GM11168 (cell line): ENCODE measurements around the gene NKAIN2.
"Not testable (repeated sequence)": the region's sequence is repeated elsewhere in the genome, so short reads cannot be mapped to it uniquely, and the experiment has no call there.

Source experiments
- in situ Hi-C: fragments of 300-500 bp; cut with MboI; formaldehyde crosslinking; loops from one replicate; pipeline ENCODE4 v1.12.0; 2022; ENCODE audit warnings: low sequenced_read_pairs; ENCODE audit not compliant: unreplicated experiment

The NKAIN2 gene

GRCh38 chr6:124703541-124703940, 899.9 kb downstream of the NKAIN2 start:
- in situ Hi-C loops: no loop called here

GRCh38 chr6:124712532-124712931, 908.9 kb downstream of the NKAIN2 start:
- in situ Hi-C loops: not testable (repeated sequence)

DNA sequence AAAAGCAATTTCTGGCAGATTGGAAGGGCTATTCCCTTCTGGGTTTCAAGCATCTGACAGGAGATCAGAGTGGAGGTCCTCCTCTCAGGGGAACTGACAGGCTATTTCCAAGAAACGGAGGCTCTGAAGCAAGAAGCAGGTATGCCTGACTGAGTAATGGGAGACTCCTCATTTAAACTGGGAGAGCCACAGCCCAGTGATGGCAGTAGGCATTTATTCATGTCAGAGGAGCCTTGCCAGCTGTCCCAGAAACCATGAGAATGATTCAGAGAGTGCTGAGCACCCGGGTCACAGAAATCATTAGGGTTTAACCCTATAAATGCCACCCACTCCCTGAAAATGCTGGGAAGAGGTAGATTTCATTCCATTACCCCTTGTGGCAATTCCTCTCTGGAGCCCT, 911.1 kb downstream of the NKAIN2 start:
- in situ Hi-C loops: no loop called here

DNA sequence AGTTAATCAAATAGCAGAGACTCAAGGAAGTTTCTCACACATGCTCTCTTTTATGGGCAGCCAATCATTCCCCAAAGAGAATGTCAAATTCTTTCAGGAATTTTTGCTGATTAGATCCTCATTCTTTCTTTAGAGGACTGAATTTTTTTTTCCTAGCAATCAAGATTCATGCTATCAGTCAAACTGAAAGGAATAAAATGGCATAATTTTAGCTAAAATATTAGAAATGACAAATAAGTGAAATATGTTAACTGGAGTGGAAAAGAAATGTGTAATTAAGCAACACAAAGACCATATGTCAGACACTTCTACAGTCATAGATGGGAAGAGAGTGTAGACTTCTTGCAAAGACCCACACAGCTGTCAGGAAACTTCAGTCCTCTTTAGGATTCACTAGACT, 916.2 kb downstream of the NKAIN2 start:
- in situ Hi-C loops: no loop called here

GRCh38 chr6:124721331-124721730, 917.7 kb downstream of the NKAIN2 start:
- in situ Hi-C loops: no loop called here

GRCh38 chr6:124722141-124722878, 918.6 kb downstream of the NKAIN2 start:
- in situ Hi-C loops: no loop called here

- in situ Hi-C loops: no loop called here
These were observed 920.0 kb downstream of the NKAIN2 start for GRCh38 chr6:124723671-124724070.

- in situ Hi-C loops: not testable (repeated sequence)
These were observed 934.1 kb downstream of the NKAIN2 start for GRCh38 chr6:124737804-124738203.

- in situ Hi-C loops: no loop called here
These were observed 934.8 kb downstream of the NKAIN2 start for GRCh38 chr6:124738482-124738881.

- in situ Hi-C loops: no loop called here
These were observed 937.7 kb downstream of the NKAIN2 start for GRCh38 chr6:124741341-124741740.

- in situ Hi-C loops: no loop called here
These were observed 939.3 kb downstream of the NKAIN2 start for GRCh38 chr6:124742971-124743370.

DNA sequence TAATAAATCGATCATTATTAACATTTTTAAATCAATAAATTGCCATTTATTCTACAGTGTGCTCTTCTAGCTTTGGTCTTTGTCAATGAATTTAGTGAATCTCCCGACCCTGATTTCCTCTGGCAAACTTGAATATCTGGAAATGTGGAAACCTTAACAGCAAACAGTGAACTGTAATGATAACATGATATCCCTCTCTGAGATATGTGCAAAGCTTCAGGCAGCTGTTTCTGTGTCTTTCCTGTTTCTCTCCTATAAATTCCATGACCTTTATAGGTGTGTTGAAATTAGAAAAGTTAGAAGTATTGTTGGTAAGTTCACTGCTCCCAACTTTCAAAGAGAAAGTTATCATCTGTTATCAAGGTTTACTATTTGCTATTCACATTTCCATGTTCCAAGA, 939.8 kb downstream of the NKAIN2 start:
- in situ Hi-C loops: no loop called here

- in situ Hi-C loops: no loop called here
These were observed 943.7 kb downstream of the NKAIN2 start for GRCh38 chr6:124747349-124747748.

DNA sequence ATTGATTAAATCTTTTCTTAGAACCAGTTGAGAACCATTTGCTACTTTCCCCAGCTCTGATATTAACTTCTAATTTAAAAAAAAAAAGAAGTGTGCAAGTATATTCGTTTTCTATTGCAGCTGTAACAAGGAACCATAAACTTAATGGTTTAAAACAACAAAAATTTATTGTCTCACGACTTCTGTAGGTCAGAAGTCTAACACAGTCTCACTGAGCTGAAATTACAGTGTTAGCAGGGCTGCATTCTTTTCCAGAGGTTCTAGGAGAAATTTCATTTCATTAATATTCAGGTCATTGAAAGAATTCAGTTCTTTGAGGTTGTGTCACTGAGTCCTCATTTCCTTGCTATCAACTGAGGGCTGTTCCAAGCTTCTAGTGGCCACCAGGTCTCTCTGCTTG, 945.1 kb downstream of the NKAIN2 start:
- in situ Hi-C loops: no loop called here

DNA sequence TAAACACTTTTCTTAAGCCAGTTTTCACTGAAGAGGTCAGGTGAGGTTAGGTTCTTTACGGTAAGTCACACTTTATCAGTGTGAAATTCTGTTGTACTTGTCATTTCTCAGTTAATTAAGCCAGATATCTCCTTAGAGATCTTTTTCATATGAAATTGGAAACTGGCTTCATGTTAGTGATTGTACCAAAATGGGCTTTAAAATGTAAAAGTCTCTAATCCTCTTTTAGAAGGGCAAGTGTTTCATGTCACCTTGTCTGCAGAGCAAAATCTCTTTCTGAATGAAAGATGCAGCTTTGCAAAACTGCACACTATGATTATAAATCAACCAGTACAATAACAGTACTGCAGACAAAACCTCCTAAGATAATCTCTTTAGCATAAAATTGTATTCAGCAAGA, 949.3 kb downstream of the NKAIN2 start:
- in situ Hi-C loops: no loop called here

- in situ Hi-C loops: no loop called here
These were observed 950.0 kb downstream of the NKAIN2 start for GRCh38 chr6:124753562-124754105.

GRCh38 chr6:124755321-124755720, 951.7 kb downstream of the NKAIN2 start:
- in situ Hi-C loops: no loop called here

DNA sequence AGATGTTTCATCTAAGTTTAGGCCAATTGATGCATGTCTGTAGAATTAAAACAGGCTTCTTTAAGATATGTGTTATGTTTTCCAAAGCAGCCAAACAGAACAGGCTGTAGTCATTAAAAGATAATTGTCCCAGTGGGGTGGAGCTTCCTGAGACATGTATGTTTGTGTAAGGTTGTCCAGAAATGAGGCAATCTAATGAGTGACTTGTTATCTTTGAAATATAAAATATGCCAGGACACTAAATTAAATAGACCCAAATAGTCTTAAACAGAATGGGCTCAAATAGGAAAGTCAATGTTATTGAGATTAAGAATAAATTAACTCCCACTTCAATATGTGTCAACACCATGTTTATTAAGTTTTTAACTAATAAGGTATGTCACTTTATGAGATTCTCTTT, 953.9 kb downstream of the NKAIN2 start:
- in situ Hi-C loops: no loop called here

DNA sequence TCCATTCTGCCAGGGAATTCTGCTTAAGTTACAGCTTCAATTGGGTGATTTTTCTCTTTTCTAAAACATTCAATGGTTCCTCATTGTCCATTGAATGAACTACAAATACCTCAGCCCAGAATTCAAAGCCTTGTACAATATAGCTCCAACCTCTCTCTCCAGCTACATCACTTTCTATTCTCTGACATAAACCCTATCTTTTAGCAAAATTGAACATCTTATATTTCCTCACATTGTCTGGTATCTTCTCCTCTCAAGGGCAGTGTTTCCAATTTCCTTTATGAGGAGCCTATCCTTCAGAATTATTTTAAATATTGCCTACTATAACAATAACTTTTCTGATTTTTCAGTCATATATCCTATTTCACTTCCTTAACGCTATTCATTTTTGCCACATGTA, 955.0 kb downstream of the NKAIN2 start:
- in situ Hi-C loops: no loop called here

GRCh38 chr6:124765280-124765679, 961.6 kb downstream of the NKAIN2 start:
- in situ Hi-C loops: no loop called here

DNA sequence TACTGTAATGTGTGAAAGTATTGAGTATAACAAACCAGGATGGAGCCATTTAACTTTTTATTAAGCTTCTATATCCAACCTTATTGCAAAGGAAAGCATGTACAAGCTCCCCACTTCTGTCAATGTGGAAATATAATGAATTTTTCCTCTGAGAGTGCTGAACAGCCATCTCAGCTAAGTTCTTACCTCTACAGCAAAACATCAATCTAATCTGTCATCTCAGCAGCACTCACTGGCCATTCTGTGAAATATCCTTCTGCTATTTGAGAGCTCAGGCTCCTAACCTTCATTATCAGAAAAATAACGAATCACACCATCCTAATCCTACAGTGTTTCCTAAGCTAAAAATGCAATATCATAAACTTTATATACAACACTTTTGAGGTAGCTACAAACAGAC, 964.6 kb downstream of the NKAIN2 start:
- in situ Hi-C loops: no loop called here
